K562 (cell line): ENCODE results near the gene FOSL2. TPM values are rescaled to one million over a fixed set of nuclear protein-coding genes. Genes with fewer than 3 reads are reported as not detected.

ENCODE experiments used
- ARID4B ChIP-seq: sonication (generic); formaldehyde crosslinking; IDR thresholded peaks from 2 replicates; pipeline ENCODE4 v1.8.0; 2022; ENCODE audit warnings: mild to moderate bottlenecking, missing genetic modification reagents
- CHD2 ChIP-seq: IDR thresholded peaks from 2 replicates; pipeline ENCODE4 v1.6.1; 2011; ENCODE audit warnings: low read depth, low read length
- E2F6 ChIP-seq, 2 experiments: IDR thresholded peaks; 2 replicates each; pipeline ENCODE4 v1.6.1; 2011; ENCODE audit warnings: borderline replicate concordance in 1 of 2, control low read depth in 1 of 2, low read depth in 1 of 2, low read length in 1 of 2, mild to moderate bottlenecking in 1 of 2, mixed read lengths in 1 of 2, moderate library complexity in 1 of 2; ENCODE audit not compliant: insufficient read depth in 1 of 2, insufficient read length in 1 of 2, poor library complexity in 1 of 2, severe bottlenecking in 1 of 2; ENCODE audit errors: extremely low read depth in 1 of 2
- EGR1 ChIP-seq: fragments of 450-650 bp; conservative IDR thresholded peaks from 2 replicates; pipeline ENCODE4 v1.6.1; 2017; ENCODE audit warnings: mild to moderate bottlenecking
- ERF ChIP-seq: fragments of 450-650 bp; formaldehyde crosslinking; IDR thresholded peaks from 2 replicates; pipeline ENCODE4 v1.4.0; 2020; ENCODE audit warnings: mild to moderate bottlenecking, mixed read lengths
- FOXA3 ChIP-seq, 2 experiments: fragments of 450-650 bp in 1 of 2; sonication (generic) in 1 of 2; formaldehyde crosslinking; IDR thresholded peaks in 1 of 2; conservative IDR thresholded peaks in 1 of 2; 2 replicates each; pipeline versions ENCODE4 v1.4.0 to v1.8.0; 2020 to 2022; ENCODE audit warnings: mild to moderate bottlenecking in 2 of 2, missing genetic modification reagents in 1 of 2
- FOXJ2 ChIP-seq: fragments of 200-800 bp; sonication (Bioruptor generic); IDR thresholded peaks from 2 replicates; pipeline ENCODE4 v1.6.1; 2016; ENCODE audit warnings: missing genetic modification characterization, missing compliant biosample characterization
- FOXP1 ChIP-seq: sonication (generic); formaldehyde crosslinking; IDR thresholded peaks from 2 replicates; pipeline ENCODE4 v1.8.0; 2022; ENCODE audit warnings: mild to moderate bottlenecking, missing genetic modification reagents
- KLF1 ChIP-seq: fragments of 450-650 bp; IDR thresholded peaks from 2 replicates; pipeline ENCODE4 v1.6.1; 2016; ENCODE audit warnings: missing genetic modification characterization, missing compliant biosample characterization
- MAZ ChIP-seq, 2 experiments: fragments of 450-650 bp in 1 of 2; sonication (generic) in 1 of 2; formaldehyde crosslinking; IDR thresholded peaks in 1 of 2; conservative IDR thresholded peaks in 1 of 2; 2 replicates each; pipeline versions ENCODE4 v1.4.0 to v1.5.0; 2020; ENCODE audit warnings: mild to moderate bottlenecking in 1 of 2, missing genetic modification reagents in 1 of 2
- NR4A1 ChIP-seq, 2 experiments: fragments of 250-450 bp in 1 of 2; fragments of 450-650 bp in 1 of 2; sonication (Bioruptor Pico) in 1 of 2; IDR thresholded peaks; 2 replicates each; pipeline versions ENCODE4 v1.4.0 to v1.6.1; 2016 to 2020; ENCODE audit warnings: mild to moderate bottlenecking in 2 of 2, missing compliant biosample characterization in 1 of 2, missing genetic modification characterization in 1 of 2, moderate library complexity in 1 of 2
- RAD21 ChIP-seq, 2 experiments: fragments of 250-450 bp in 1 of 2; fragments of 450-650 bp in 1 of 2; sonication (Bioruptor Pico) in 1 of 2; formaldehyde crosslinking in 1 of 2; IDR thresholded peaks in 1 of 2; conservative IDR thresholded peaks in 1 of 2; 2 replicates each; pipeline versions ENCODE4 v1.4.0 to v1.8.0; 2020 to 2022; ENCODE audit warnings: mild to moderate bottlenecking in 2 of 2, moderate library complexity in 1 of 2
- ZBTB2 ChIP-seq: fragments of 450-650 bp; IDR thresholded peaks from 2 replicates; pipeline ENCODE4 v1.6.1; 2016; ENCODE audit warnings: antibody characterized with exemption
- ZBTB9 ChIP-seq: fragments of 450-650 bp; formaldehyde crosslinking; IDR thresholded peaks from 2 replicates; pipeline ENCODE4 v1.4.0; 2020; ENCODE audit warnings: mild to moderate bottlenecking, moderate library complexity
- ZNF511 ChIP-seq: sonication (generic); formaldehyde crosslinking; IDR thresholded peaks from 2 replicates; pipeline ENCODE4 v1.8.0; 2022; ENCODE audit warnings: mild to moderate bottlenecking, missing genetic modification reagents
- polyA plus RNA-seq, 8 experiments: library from polyadenylated mRNA; depleted of rRNA in 4 of 8; stranded (reverse) in 5 of 8; unstranded in 3 of 8; fragments of >200 nt; fragmentation: Nextera tagmentation in 2 of 8; fragmentation: Illumina TruSeq in 1 of 8; extraction: Ambion mirVana in 2 of 8; extraction: Trizol in 1 of 8; gene quantifications; 2 replicates each; pipeline versions ENCODE4 v1.2.1 to v1.2.3, GENCODE V29; 2011 to 2014; ENCODE audit warnings: inconsistent platforms in 1 of 8, missing spikeins in 1 of 8
- total RNA-seq, 7 experiments: library from RNA; depleted of rRNA in 6 of 7; stranded (reverse); fragments of >200 nt in 6 of 7; fragmentation: Illumina TruSeq in 2 of 7; extraction: Trizol in 2 of 7; gene quantifications; 2 replicates each; pipeline versions ENCODE4 v1.2.1 to v1.2.3, GENCODE V29; 2011 to 2021; ENCODE audit warnings: low replicate concordance in 1 of 7

The FOSL2 gene
- total and polyA plus RNA-seq, 9 of the 15 experiments (the other 6 are each of a cell fraction or from before 2014, with no cell fraction given) = 0.04 to 2.9 (median 0.80) TPM

- TF ChIP-seq ZBTB9 (CRISPR knock-in tag) (0 out of 2 replicates have a peak, but pooled peaks have one; percentile 17), ARID4B (CRISPR knock-in tag) (peak; percentile 61; the same call in 1 of the 2 replicates), NR4A1 (CRISPR knock-in tag; IDR thresholded peaks at IDR 0.05) (0 out of 2 replicates have a peak, but pooled peaks have one; percentile 31), NR4A1 (tag; IDR thresholded peaks at IDR 0.05) (no peak), ERF (CRISPR knock-in tag) (0 out of 2 replicates have a peak, but pooled peaks have one; percentile 11), RAD21 (CRISPR knock-in tag; conservative IDR thresholded peaks at IDR 0.05 in 1 of 2, IDR thresholded peaks at IDR 0.05 in 1 of 2) (no peak), ZNF511 (CRISPR knock-in tag) (0 out of 2 replicates have a peak, but pooled peaks have one; percentile 54), FOXJ2 (tag) (peak; percentile 39; the same call in 1 of the 2 replicates), KLF1 (tag) (0 out of 2 replicates have a peak, but pooled peaks have one; percentile 6), CHD2 (no peak), E2F6 (IDR thresholded peaks at IDR 0.05; ENCODE audit: borderline replicate concordance in 1 of 2, extremely low read depth in 1 of 2, insufficient read depth in 1 of 2, insufficient read length in 1 of 2, low read depth in 1 of 2, low read length in 1 of 2, poor library complexity in 1 of 2, severe bottlenecking in 1 of 2) (peak in 1 of 2 experiments; percentile 10), MAZ (CRISPR knock-in tag; conservative IDR thresholded peaks at IDR 0.05 in 1 of 2, IDR thresholded peaks at IDR 0.05 in 1 of 2) (peak; percentile 31 to 72; a peak in 2 of 4 replicates), FOXA3 (CRISPR knock-in tag; conservative IDR thresholded peaks at IDR 0.05 in 1 of 2, IDR thresholded peaks at IDR 0.05 in 1 of 2) (no peak), EGR1 (peak; percentile 92), FOXP1 (0 out of 2 replicates have a peak, but pooled peaks have one; percentile 41), ZBTB2 (no peak)
Measured at GRCh38 chr2:28393114-28393836, 617 bp downstream of the FOSL2 start (continued).
